GM12878 (cell line): ENCODE data around the gene ZNF213. TPM values are rescaled to one million over a fixed set of nuclear protein-coding genes. Genes with fewer than 3 reads are reported as not detected.

Experiments used
- ATAC-seq: fragments of 200-7000 bp; cut with Tn5 transposase; 3 replicates; pipeline ENCODE4 v1.9.1; 2020; ENCODE audit warnings: mild to moderate bottlenecking, moderate library complexity
- BruUV-seq: library from RNA; stranded (reverse); fragments of 400-500 nt; replicated peaks from 2 replicates; lab custom pipeline; 2021; lab: Mats Ljungman, UMichigan
- CTCF ChIA-PET: fragments of 300-600 bp; sonication (Branson Sonifier 250); formaldehyde crosslinking; extraction: SDS; loops from one replicate; lab custom pipeline; 2021; ENCODE audit warnings: inconsistent platforms; lab: Yijun Ruan, JAX
- POLR2A ChIA-PET: fragments of 350-600 bp; formaldehyde crosslinking; extraction: SDS; loops from one replicate; lab custom pipeline; 2021; ENCODE audit warnings: inconsistent platforms; lab: Charles Lee
- RAD21 ChIA-PET: fragments of 300-600 bp; sonication (Branson Sonifier 250); formaldehyde crosslinking; loops from one replicate; lab custom pipeline; 2023; ENCODE audit warnings: antibody characterized with exemption; ENCODE audit not compliant: unreplicated experiment; lab: Charles Lee
- SMC1A ChIA-PET: fragments of 300-600 bp; sonication (Branson Sonifier 250); formaldehyde crosslinking; loops from one replicate; lab custom pipeline; 2023; ENCODE audit not compliant: unreplicated experiment, uncharacterized antibody; lab: Charles Lee
- DNase-seq: peaks from one replicate; pipeline ENCODE4 v3.0.0-alpha.2; 2011; ENCODE audit warnings: low read depth, low spot score
- FAIRE-seq: peaks from 3 replicates; lab custom pipeline; 2011; peaks lifted over from hg19 to GRCh38; lab: Jason Lieb, UNC
- H2AFZ ChIP-seq: 2 replicates; pipeline ENCODE4 v1.6.0; 2011; ENCODE audit warnings: low read depth, low read length, control low read depth; ENCODE audit not compliant: control insufficient read depth
- H3K27ac ChIP-seq: 2 replicates; pipeline ENCODE4 v1.5.1; 2011; ENCODE audit warnings: control low read depth; ENCODE audit not compliant: control insufficient read depth, insufficient read depth
- H3K27me3 ChIP-seq, 2 experiments: replicated peaks in 1 of 2; 2 replicates each; pipeline versions ENCODE4 v1.6.0 to v1.6.1; 2011; ENCODE audit warnings: low read length in 1 of 2; ENCODE audit not compliant: control insufficient read depth in 2 of 2, insufficient read depth in 2 of 2
- H3K36me3 ChIP-seq, 2 experiments: 2 replicates each; pipeline ENCODE4 v1.5.1; 2011; ENCODE audit warnings: low read length in 1 of 2; ENCODE audit not compliant: control insufficient read depth in 2 of 2, insufficient read depth in 2 of 2
- H3K4me1 ChIP-seq: 2 replicates; pipeline ENCODE4 v1.6.1; 2011; ENCODE audit warnings: mild to moderate bottlenecking, low read length, moderate library complexity, mixed read lengths; ENCODE audit not compliant: control insufficient read depth, insufficient read depth
- H3K4me2 ChIP-seq: 2 replicates; pipeline ENCODE4 v1.6.0; 2011; ENCODE audit warnings: control low read depth; ENCODE audit not compliant: control insufficient read depth, insufficient read depth
- H3K4me3 ChIP-seq: fragments of 200-600 bp; sonication (generic); 2 replicates; pipeline ENCODE4 v1.5.1; 2016
- H3K79me2 ChIP-seq: 2 replicates; pipeline ENCODE4 v1.6.0; 2011; ENCODE audit warnings: low read length; ENCODE audit not compliant: control insufficient read depth, insufficient read depth
- H3K9ac ChIP-seq: 2 replicates; pipeline ENCODE4 v1.8.0; 2011; ENCODE audit warnings: low read length, control low read depth, mixed read lengths; ENCODE audit not compliant: control insufficient read depth, insufficient read depth
- H3K9me3 ChIP-seq: replicated peaks from 3 replicates; pipeline ENCODE4 v1.5.1; 2011; ENCODE audit warnings: mild to moderate bottlenecking, low read length; ENCODE audit not compliant: control insufficient read depth, insufficient read depth
- H4K20me1 ChIP-seq: 2 replicates; pipeline ENCODE4 v1.6.0; 2011; ENCODE audit not compliant: control insufficient read depth, insufficient read depth
- BACH1 ChIP-seq: fragments of 450-650 bp; IDR thresholded peaks from 2 replicates; pipeline ENCODE4 v1.6.1; 2017; ENCODE audit warnings: mild to moderate bottlenecking, borderline replicate concordance
- BCL3 ChIP-seq: IDR thresholded peaks from 2 replicates; pipeline ENCODE4 v1.6.1; 2011; ENCODE audit warnings: borderline replicate concordance, low read depth, mild to moderate bottlenecking, moderate library complexity, low read length; ENCODE audit not compliant: insufficient read depth, poor library complexity, severe bottlenecking
- CBFB ChIP-seq: IDR thresholded peaks from 2 replicates; pipeline ENCODE4 v1.6.1; 2016; ENCODE audit warnings: antibody characterized with exemption, low read depth
- CBX5 ChIP-seq: sonication (generic); IDR thresholded peaks from 2 replicates; pipeline ENCODE4 v1.6.1; 2016; ENCODE audit warnings: low read depth, moderate library complexity, mild to moderate bottlenecking, inconsistent platforms
- CHD4 ChIP-seq: fragments of 200-600 bp; sonication (generic); IDR thresholded peaks from 2 replicates; pipeline ENCODE4 v1.6.1; 2016; ENCODE audit warnings: mild to moderate bottlenecking
- CTCF ChIP-seq, 3 experiments: IDR thresholded peaks in 2 of 3; conservative IDR thresholded peaks in 1 of 3; 2 replicates each; pipeline ENCODE4 v1.5.1; 2011; ENCODE audit warnings: low read depth in 3 of 3, low read length in 3 of 3, mild to moderate bottlenecking in 3 of 3, control low read depth in 2 of 3, moderate library complexity in 2 of 3, inconsistent platforms in 1 of 3, mixed read lengths in 1 of 3; ENCODE audit not compliant: control insufficient read depth in 2 of 3, insufficient read depth in 1 of 3; ENCODE audit errors: extremely low read depth in 1 of 3
- DPF2 ChIP-seq: fragments of 450-650 bp; IDR thresholded peaks from 2 replicates; pipeline ENCODE4 v1.6.1; 2017; ENCODE audit warnings: mild to moderate bottlenecking
- NR2C2 ChIP-seq: IDR thresholded peaks from 2 replicates; pipeline ENCODE4 v1.6.1; 2011; ENCODE audit warnings: borderline replicate concordance, low read depth; ENCODE audit not compliant: control insufficient read depth, insufficient read length
- NRF1 ChIP-seq: conservative IDR thresholded peaks from 2 replicates; pipeline ENCODE4 v1.6.1; 2011; ENCODE audit warnings: mild to moderate bottlenecking, low read depth, low read length, improper control_type of control experiment
- PML ChIP-seq: IDR thresholded peaks from 2 replicates; pipeline ENCODE4 v1.6.1; 2012; ENCODE audit warnings: low read length, inconsistent platforms
- RCOR1 ChIP-seq: conservative IDR thresholded peaks from 2 replicates; pipeline ENCODE4 v1.6.1; 2012; ENCODE audit warnings: low read depth, low read length, improper control_type of control experiment
- SMC3 ChIP-seq: IDR thresholded peaks from 2 replicates; pipeline ENCODE4 v1.6.1; 2011; ENCODE audit warnings: low read length, improper control_type of control experiment, borderline replicate concordance
- SUPT20H ChIP-seq: IDR thresholded peaks from 2 replicates; pipeline ENCODE4 v1.6.1; 2011; ENCODE audit warnings: low read depth, mild to moderate bottlenecking, low read length, moderate library complexity, borderline replicate concordance; ENCODE audit not compliant: control insufficient read depth
- ZBTB40 ChIP-seq: fragments of 450-650 bp; IDR thresholded peaks from 2 replicates; pipeline ENCODE4 v1.6.1; 2016; ENCODE audit warnings: mild to moderate bottlenecking, moderate library complexity, borderline replicate concordance
- WGBS: methylation state at CpG from one replicate; pipeline ENCODE4 v1.1.6; 2016; ENCODE audit warnings: low lambda C conversion rate; ENCODE audit not compliant: insufficient replicate concordance, insufficient coverage; ENCODE audit errors: missing lambda C conversion rate; 5-methylcytosine and 5-hydroxymethylcytosine counted together
- in situ Hi-C: fragments of 300-500 bp; cut with MboI; formaldehyde crosslinking; loops from 9 replicates; pipeline ENCODE4 v1.14.3; 2018; ENCODE audit warnings: mixed read lengths
- intact Hi-C: fragments of 100-400 bp; cut with micrococcal nuclease; formaldehyde crosslinking; loops from one replicate; pipeline ENCODE4 v1.14.2; 2022; ENCODE audit not compliant: unreplicated experiment
- polyA plus RNA-seq, 11 experiments: library from polyadenylated mRNA; depleted of rRNA in 4 of 11; unstranded in 6 of 11; stranded (reverse) in 5 of 11; fragments of >200 nt; fragmentation: Nextera tagmentation in 4 of 11; fragmentation: Illumina TruSeq in 1 of 11; extraction: Ambion mirVana in 4 of 11; extraction: Trizol in 1 of 11; gene quantifications; 1 replicate in 1 of 11; 2 replicates in 10 of 11; pipeline versions ENCODE4 v1.2.1 to v1.2.3, GENCODE V29; 2011 to 2016; ENCODE audit warnings: inconsistent platforms in 2 of 11, missing spikeins in 2 of 11, low read depth in 1 of 11
- total RNA-seq, 4 experiments: library from RNA; depleted of rRNA in 3 of 4; stranded (reverse); fragments of >200 nt in 3 of 4; fragmentation: Illumina TruSeq in 1 of 4; extraction: Trizol in 1 of 4; gene quantifications; 2 replicates each; pipeline versions ENCODE4 v1.2.1 to v1.2.3, GENCODE V29; 2013 to 2021

The ZNF213 gene
- total and polyA plus RNA-seq, 10 of the 15 experiments (the other 5 are each of a cell fraction or from before 2014, with no cell fraction given): 0.53 to 9.4 (median 1.1) TPM

- no peak overlapping the region for H3K4me3 ChIP-seq
- in situ Hi-C loops (loop anchor here (5.0 kb wide), 1 partner anchor 35 kb away; no protein-coding TSS in a partner anchor), intact Hi-C loops (no loop called here)
- H2AFZ ChIP-seq: no peak overlapping the region
- ChIA-PET SMC1A (interaction anchor here (0.8 to 7.4 kb wide), 3 partner anchors 32 to 70 kb away, joined by 3 to 67 read pairs (median 6); no protein-coding TSS in a partner anchor), POLR2A (interaction anchor here (0.8 to 1.9 kb wide), 5 partner anchors 9 to 39 kb away, joined by 3 to 9 read pairs (median 5); partner anchors contain the start of gene IL32), CTCF (interaction anchor here (0.6 to 21.2 kb wide), 11 partner anchors 10 to 69 kb away, joined by 3 to 396 read pairs (median 5); partner anchors contain the start of genes IL32 and ZNF213), RAD21 (interaction anchor here (1.4 to 5.3 kb wide), 5 partner anchors 8 to 69 kb away, joined by 3 to 55 read pairs (median 6); partner anchors contain the start of gene ZNF213)
- ATAC-seq (no peak), FAIRE-seq (no peak), DNase-seq (no peak)
- 37% methylated on average over 8 of the region's 8 CpGs for WGBS
- H3K27me3 ChIP-seq: no peaks in the 10 kb centered on the region
- peaks cover 26% of the 10 kb centered on the region for H3K4me1 ChIP-seq
- H3K79me2 ChIP-seq: no peaks in the 10 kb centered on the region
- H3K36me3 ChIP-seq: no peaks in the 10 kb centered on the region
- H3K4me2 ChIP-seq: no peak overlapping the region
- no peak overlapping the region for H3K9ac ChIP-seq
- no peak overlapping the region for H3K27ac ChIP-seq
- H4K20me1 ChIP-seq: no peaks in the 10 kb centered on the region
- BruUV-seq: no TSS peak
- H3K9me3 ChIP-seq: no peaks in the 10 kb centered on the region
- TF ChIP-seq DPF2: no peak
- no peak for TF ChIP-seq ZBTB40
- TF ChIP-seq BACH1: no peak
- TF ChIP-seq RCOR1: no peak
- no peak for TF ChIP-seq SUPT20H
- no peak for TF ChIP-seq CTCF (IDR thresholded peaks at IDR 0.05 in 2 of 3, conservative IDR thresholded peaks at IDR 0.05 in 1 of 3; ENCODE audit: control insufficient read depth in 2 of 3, extremely low read depth in 1 of 3, insufficient read depth in 1 of 3, low read depth in 3 of 3, low read length in 3 of 3)
- TF ChIP-seq SMC3: no peak
- TF ChIP-seq CBX5: no peak
- TF ChIP-seq NR2C2: no peak
- TF ChIP-seq CHD4: no peak
- no peak for TF ChIP-seq NRF1
- no peak for TF ChIP-seq BCL3
- no peak for TF ChIP-seq CBFB
- TF ChIP-seq PML: no peak
These were observed 37.6 kb upstream of the ZNF213 start for GRCh38 chr16:3097266-3097665.
